ENCODE results near the gene SIVA1. TPM values are rescaled to one million over a fixed set of nuclear protein-coding genes. Genes with fewer than 3 reads are reported as not detected.

Gene SIVA1
- polyA plus RNA-seq, 3 donors: 102 to 193 (median 156) TPM

- peaks cover 57 to 83% of the 10 kb centered on the region in 2 donors for H3K36me3 ChIP-seq (replicated peaks in 1 of 2; ENCODE audit: control insufficient read depth in 1 of 2, insufficient read depth in 2 of 2, low read length in 2 of 2)
- H3K4me2 ChIP-seq (replicated peaks; ENCODE audit: extremely low read depth, low read length, poor library complexity, severe bottlenecking): no peak overlapping the region
- H3K9me3 Mint-ChIP-seq: peaks cover 2 to 27% (median 12%) of the 10 kb centered on the region in 7 donors
- H3K4me3 ChIP-seq (replicated peaks in 1 of 3; ENCODE audit: low read depth in 2 of 3, low read length in 3 of 3): no peak overlapping the region
- no peaks in the 10 kb centered on the region for H3K27me3 Mint-ChIP-seq (ENCODE audit: low read depth in 3 of 3)
- peaks cover 1% of the 10 kb centered on the region for H3K4me1 Mint-ChIP-seq
- intact Hi-C loops (cut with micrococcal nuclease): no loop called here
- no peak for DNase-seq
- H3K9me3 ChIP-seq (replicated peaks in 1 of 2; ENCODE audit: control insufficient read depth in 1 of 2, insufficient read depth in 1 of 2, low read length in 2 of 2): peaks cover 7 to 11% of the 10 kb centered on the region in 2 donors
- TF ChIP-seq CTCF (IDR thresholded peaks at IDR 0.05): no peak
- H3K27ac Mint-ChIP-seq: peak overlapping the region in 1 of 7 donors; percentile 12
- H3K79me2 ChIP-seq (ENCODE audit: insufficient read depth, low read length): no peaks in the 10 kb centered on the region
- no peak overlapping the region for H3K9ac ChIP-seq (ENCODE audit: insufficient read depth, low read length, poor library complexity, severe bottlenecking)
- H4K20me1 ChIP-seq (ENCODE audit: insufficient read depth, low read length): peaks cover 84% of the 10 kb centered on the region
- H3K36me3 Mint-ChIP-seq: peaks cover 41 to 75% of the 10 kb centered on the region in 2 donors
- H3K27me3 ChIP-seq (ENCODE audit: control insufficient read depth in 2 of 2, insufficient read depth in 2 of 2, low read length in 2 of 2): no peaks in the 10 kb centered on the region
- no peak overlapping the region for H3K27ac ChIP-seq (ENCODE audit: low read depth in 1 of 2, low read length in 2 of 2)
- peaks cover 0 to 2% of the 10 kb centered on the region in 2 donors for H3K4me1 ChIP-seq (ENCODE audit: control insufficient read depth in 1 of 2, insufficient read depth in 2 of 2, low read length in 2 of 2)
- no peak overlapping the region for H2AFZ ChIP-seq (ENCODE audit: insufficient read depth, low read depth, low read length, poor library complexity, severe bottlenecking)
- WGBS (ENCODE audit: insufficient coverage): 93% methylated on average over 41 of the region's 46 CpGs
- no peak overlapping the region for H3K4me3 Mint-ChIP-seq
Measured at GRCh38 chr14:104773505-104774452, 20.8 kb downstream of the SIVA1 start.

DNA sequence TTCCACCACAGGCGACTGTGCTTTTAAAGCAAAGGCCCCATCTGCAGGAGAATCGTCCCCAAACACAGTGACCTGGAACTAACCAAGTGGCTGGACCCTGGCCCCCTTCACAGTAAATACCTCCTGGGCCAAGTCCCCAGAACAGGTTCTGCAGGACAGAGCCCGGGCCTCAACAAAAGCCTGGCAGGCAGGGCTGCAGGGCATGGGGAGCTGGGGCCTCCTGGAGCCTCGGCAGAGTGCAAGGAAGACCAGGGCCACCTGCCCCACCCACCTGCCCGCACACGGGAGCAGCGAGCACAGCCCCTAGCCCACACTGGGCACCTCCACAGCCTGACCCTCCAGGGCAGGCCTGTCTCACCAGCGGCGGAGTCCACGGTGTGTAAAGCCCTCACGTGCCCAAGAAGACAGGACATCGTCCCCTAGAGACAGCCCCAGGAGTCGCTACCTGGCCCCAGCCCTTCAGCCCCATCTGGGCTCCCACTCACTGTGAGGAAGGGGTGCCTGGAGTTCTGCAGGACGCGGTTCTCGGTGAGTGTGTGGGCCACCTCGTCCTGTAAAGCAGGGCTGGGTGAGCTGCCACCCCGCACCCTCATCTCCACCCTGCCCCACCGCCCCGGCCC is 21.6 kb downstream of the SIVA1 start:
- no peaks in the 10 kb centered on the region for H3K27me3 Mint-ChIP-seq (ENCODE audit: low read depth in 3 of 3)
- no peaks in the 10 kb centered on the region for H3K4me1 Mint-ChIP-seq
- Histone ChIP-seq H3K4me1 (ENCODE audit: control insufficient read depth in 1 of 2, insufficient read depth in 2 of 2, low read length in 2 of 2) (no peaks in the 10 kb centered on the region), H3K4me3 (replicated peaks in 1 of 3; ENCODE audit: low read depth in 2 of 3, low read length in 3 of 3) (no peak overlapping the region), H3K4me2 (replicated peaks; ENCODE audit: extremely low read depth, low read length, poor library complexity, severe bottlenecking) (no peak overlapping the region), H4K20me1 (ENCODE audit: insufficient read depth, low read length) (peaks cover 85% of the 10 kb centered on the region), H3K9me3 (replicated peaks in 1 of 2; ENCODE audit: control insufficient read depth in 1 of 2, insufficient read depth in 1 of 2, low read length in 2 of 2) (peaks cover 7 to 11% of the 10 kb centered on the region in 2 donors), H3K36me3 (replicated peaks in 1 of 2; ENCODE audit: control insufficient read depth in 1 of 2, insufficient read depth in 2 of 2, low read length in 2 of 2) (peaks cover 61 to 90% of the 10 kb centered on the region in 2 donors), H3K27ac (ENCODE audit: low read depth in 1 of 2, low read length in 2 of 2) (no peak overlapping the region), H3K27me3 (ENCODE audit: control insufficient read depth in 2 of 2, insufficient read depth in 2 of 2, low read length in 2 of 2) (no peaks in the 10 kb centered on the region), H2AFZ (ENCODE audit: insufficient read depth, low read depth, low read length, poor library complexity, severe bottlenecking) (no peak overlapping the region), H3K79me2 (ENCODE audit: insufficient read depth, low read length) (no peaks in the 10 kb centered on the region), H3K9ac (ENCODE audit: insufficient read depth, low read length, poor library complexity, severe bottlenecking) (no peak overlapping the region)
- TF ChIP-seq CTCF (IDR thresholded peaks at IDR 0.05): no peak
- H3K4me3 Mint-ChIP-seq: no peak overlapping the region
- peak overlapping the region in 1 of 7 donors; percentile 12 for H3K27ac Mint-ChIP-seq
- no peak for DNase-seq
- H3K9me3 Mint-ChIP-seq: peaks cover 2 to 27% (median 12%) of the 10 kb centered on the region in 7 donors
- whole genome bisulfite sequencing (ENCODE audit: insufficient coverage): 94% methylated on average over 14 of the region's 20 CpGs
- intact Hi-C loops (cut with micrococcal nuclease): no loop called here
- peaks cover 39 to 75% of the 10 kb centered on the region in 2 donors for H3K36me3 Mint-ChIP-seq

All from CD14-positive monocyte (primary cell).